ENCODE data around the gene RNF123.
"Not testable (repeated sequence)": the region's sequence is repeated elsewhere in the genome, so short reads cannot be mapped to it uniquely, and the experiment has no call there.

Gene RNF123

GRCh38 chr3:49681232-49681522, 8.2 kb upstream of the RNF123 start:
- no peak for DNase-seq (ENCODE audit: low read depth)

- DNase-seq (ENCODE audit: low read depth) = no peak
Observed at GRCh38 chr3:49681543-49681942, 7.8 kb upstream of the RNF123 start.

GRCh38 chr3:49683162-49683561, 6.2 kb upstream of the RNF123 start:
- DNase-seq (ENCODE audit: low read depth) = no peak

- DNase-seq (ENCODE audit: low read depth) = not testable (repeated sequence)
Observed at GRCh38 chr3:49684453-49684852, 4.9 kb upstream of the RNF123 start.

GRCh38 chr3:49685103-49685502, 4.3 kb upstream of the RNF123 start:
- not testable (repeated sequence) for DNase-seq (ENCODE audit: low read depth)

- not testable (repeated sequence) for DNase-seq (ENCODE audit: low read depth)
Observed at GRCh38 chr3:49685846-49686245, 3.5 kb upstream of the RNF123 start.

- DNase-seq (ENCODE audit: low read depth) = not testable (repeated sequence)
Observed at GRCh38 chr3:49686346-49686745, 3.0 kb upstream of the RNF123 start.

- DNase-seq (ENCODE audit: low read depth) = not testable (repeated sequence)
Observed at GRCh38 chr3:49686769-49687423, 2.5 kb upstream of the RNF123 start.

GRCh38 chr3:49687424-49687795, 1.9 kb upstream of the RNF123 start:
- DNase-seq (ENCODE audit: low read depth) = not testable (repeated sequence)

GRCh38 chr3:49688338-49689045, 865 bp upstream of the RNF123 start:
- not testable (repeated sequence) for DNase-seq (ENCODE audit: low read depth)

- not testable (repeated sequence) for DNase-seq (ENCODE audit: low read depth)
Observed at GRCh38 chr3:49689908-49690624, 709 bp downstream of the RNF123 start.

- DNase-seq (ENCODE audit: low read depth) = not testable (repeated sequence)
Observed at GRCh38 chr3:49690856-49691255, 1.5 kb downstream of the RNF123 start.

GRCh38 chr3:49691481-49691880, 2.1 kb downstream of the RNF123 start:
- not testable (repeated sequence) for DNase-seq (ENCODE audit: low read depth)

- not testable (repeated sequence) for DNase-seq (ENCODE audit: low read depth)
Observed at GRCh38 chr3:49694409-49695070, 5.2 kb downstream of the RNF123 start.

GRCh38 chr3:49695350-49696015, 6.1 kb downstream of the RNF123 start:
- not testable (repeated sequence) for DNase-seq (ENCODE audit: low read depth)

GRCh38 chr3:49699281-49699979, 10.1 kb downstream of the RNF123 start:
- DNase-seq (ENCODE audit: low read depth) = no peak

- no peak for DNase-seq (ENCODE audit: low read depth)
Observed at GRCh38 chr3:49700014-49700413, 10.7 kb downstream of the RNF123 start.

- DNase-seq (ENCODE audit: low read depth) = no peak
Observed at GRCh38 chr3:49700453-49701128, 11.2 kb downstream of the RNF123 start.

GRCh38 chr3:49701388-49702077, 12.2 kb downstream of the RNF123 start:
- DNase-seq (ENCODE audit: low read depth) = no peak

GRCh38 chr3:49702672-49703071, 13.3 kb downstream of the RNF123 start:
- no peak for DNase-seq (ENCODE audit: low read depth)

All from stimulated activated CD8-positive, alpha-beta memory T cell treated with anti-CD3 and anti-CD28 coated beads, Interleukin-15, amount 100 ng/mL, for 1 hour (primary cell).